Gastroesophageal sphincter (tissue), 4 donors: ENCODE measurements around the gene USP5. TPM values are rescaled to one million over a fixed set of nuclear protein-coding genes. Genes with fewer than 3 reads are reported as not detected.
"Not testable (repeated sequence)": the region's sequence is repeated elsewhere in the genome, so short reads cannot be mapped to it uniquely, and the experiment has no call there.

Experiments
- ATAC-seq: fragments of 150-250 bp; one replicate; pipeline ENCODE4 v1.9.1; 2016; ENCODE audit warnings: mild to moderate bottlenecking, moderate library complexity
- H3K27ac ChIP-seq, 4 donors: fragments of 200-600 bp; sonication (generic) in 3 of 4; 1 replicate in 3 of 4; 2 replicates in 1 of 4; pipeline ENCODE4 v1.5.1; 2016 to 2019
- H3K27me3 ChIP-seq: fragments of 200-600 bp; sonication (generic); one replicate; pipeline ENCODE4 v1.5.1; 2019
- H3K36me3 ChIP-seq, 2 donors: fragments of 200-600 bp; sonication (generic); one replicate each; pipeline ENCODE4 v1.5.1; 2019; ENCODE audit warnings: control low read depth in 1 of 2
- H3K4me1 ChIP-seq, 3 donors: fragments of 200-600 bp; sonication (generic); 1 replicate in 2 of 3; 2 replicates in 1 of 3; pipeline ENCODE4 v1.5.1; 2016 to 2019; ENCODE audit warnings: control low read depth in 2 of 3
- H3K4me3 ChIP-seq, 2 donors: fragments of 200-600 bp; sonication (generic); one replicate each; pipeline ENCODE4 v1.5.1; 2019; ENCODE audit warnings: mild to moderate bottlenecking in 1 of 2, moderate library complexity in 1 of 2
- H3K9me3 ChIP-seq, 3 donors: fragments of 200-600 bp; sonication (generic); one replicate each; pipeline ENCODE4 v1.5.1; 2017 to 2019; ENCODE audit warnings: control low read depth in 2 of 3
- CTCF ChIP-seq, 4 experiments: fragments of 200-600 bp in 2 of 4; fragments of 450-650 bp in 2 of 4; sonication (generic) in 1 of 4; IDR thresholded peaks; one replicate each; pipeline ENCODE4 v1.5.1; 2017 to 2019; ENCODE audit warnings: antibody characterized with exemption in 4 of 4, mild to moderate bottlenecking in 2 of 4, moderate library complexity in 2 of 4
- EP300 ChIP-seq: sonication (generic); formaldehyde crosslinking; IDR thresholded peaks from one replicate; pipeline ENCODE4 v1.6.1; 2017; ENCODE audit warnings: antibody characterized with exemption, mild to moderate bottlenecking
- POLR2A ChIP-seq, 2 donors: fragments of 450-650 bp; IDR thresholded peaks; one replicate each; pipeline ENCODE4 v1.6.1; 2017; ENCODE audit warnings: antibody characterized with exemption in 2 of 2, mild to moderate bottlenecking in 2 of 2, moderate library complexity in 1 of 2
- POLR2AphosphoS5 ChIP-seq: sonication (generic); formaldehyde crosslinking; IDR thresholded peaks from one replicate; pipeline ENCODE4 v1.6.1; 2017; ENCODE audit warnings: antibody characterized with exemption
- WGBS, 2 donors: methylation state at CpG; one replicate each; pipeline ENCODE4 v1.1.5; 2018; ENCODE audit warnings: low coverage in 1 of 2; 5-methylcytosine and 5-hydroxymethylcytosine counted together
- total RNA-seq, 4 donors: library from RNA; depleted of rRNA; stranded (reverse); fragments of >200 nt; gene quantifications; one replicate each; pipeline ENCODE4 v1.1.0, GENCODE V29; 2016

The USP5 gene
- total RNA-seq, 4 donors from 2014 or later: 43.4 to 70.9 (median 65.0) TPM

DNA sequence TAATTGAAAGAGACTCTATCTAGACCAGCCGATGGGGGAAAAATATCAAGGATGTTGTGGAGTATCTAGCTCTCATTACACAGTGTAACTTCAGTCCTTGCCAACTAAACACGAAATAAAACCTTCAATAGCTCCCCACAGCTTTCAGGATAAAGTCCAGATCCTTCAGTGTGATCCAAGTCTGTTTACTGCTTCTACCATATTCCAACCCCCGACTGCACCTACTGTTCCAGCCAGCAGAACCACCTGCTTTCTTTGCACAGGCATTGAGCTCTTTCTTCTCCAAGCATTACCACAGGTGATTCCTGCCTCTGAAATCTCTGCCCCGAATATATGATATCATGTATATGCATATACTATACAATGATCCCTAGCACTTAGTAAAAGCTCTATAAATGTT, 50.5 kb downstream of the USP5 start:
- Histone ChIP-seq H3K4me1 (peaks cover 0 to 16% (median 3%) of the 10 kb centered on the region in 3 donors), H3K27me3 (no peaks in the 10 kb centered on the region), H3K36me3 (peaks cover 0 to 17% of the 10 kb centered on the region in 2 donors), H3K9me3 (no peaks in the 10 kb centered on the region), H3K4me3 (no peak overlapping the region), H3K27ac (no peak overlapping the region)
- WGBS, 2 donors: 74 to 83% methylated on average over 3 to 4 of the region's 4 CpGs
- no peak for ATAC-seq
- TF ChIP-seq POLR2A (IDR thresholded peaks at IDR 0.05) (no peak), CTCF (IDR thresholded peaks at IDR 0.05) (no peak), EP300 (no peak), POLR2AphosphoS5 (no peak)

DNA sequence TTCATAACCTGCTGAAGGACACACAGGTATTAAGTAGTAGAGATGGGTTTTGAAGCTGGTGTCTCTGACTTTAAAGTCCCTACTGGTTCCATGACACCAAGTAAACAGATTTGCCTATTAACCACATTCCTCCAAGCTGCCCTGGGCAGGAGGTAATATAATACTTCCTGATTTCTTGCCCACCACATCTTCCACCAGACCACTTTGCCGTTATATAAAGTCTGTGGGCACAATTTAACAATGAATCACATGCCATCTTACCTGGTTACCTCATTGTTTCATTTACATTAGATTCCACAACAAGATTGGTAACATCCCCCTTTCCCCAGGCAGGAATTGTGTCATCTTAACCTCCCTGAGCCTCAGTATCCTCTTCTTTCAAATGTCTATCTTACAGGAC, 51.8 kb downstream of the USP5 start:
- no peak overlapping the region for H3K4me3 ChIP-seq
- peaks cover 0 to 24% of the 10 kb centered on the region in 2 donors for H3K36me3 ChIP-seq
- peaks cover 0 to 16% (median 3%) of the 10 kb centered on the region in 3 donors for H3K4me1 ChIP-seq
- no peaks in the 10 kb centered on the region for H3K9me3 ChIP-seq
- no peak for TF ChIP-seq EP300
- no peak for TF ChIP-seq POLR2A (IDR thresholded peaks at IDR 0.05)
- TF ChIP-seq CTCF (IDR thresholded peaks at IDR 0.05): no peak
- TF ChIP-seq POLR2AphosphoS5: no peak
- 70 to 86% methylated on average over 1 of the region's 1 CpG for WGBS, 2 donors
- peak overlapping the region in 1 of 4 donors; percentile 77 for H3K27ac ChIP-seq
- ATAC-seq: no peak
- H3K27me3 ChIP-seq: no peaks in the 10 kb centered on the region

DNA sequence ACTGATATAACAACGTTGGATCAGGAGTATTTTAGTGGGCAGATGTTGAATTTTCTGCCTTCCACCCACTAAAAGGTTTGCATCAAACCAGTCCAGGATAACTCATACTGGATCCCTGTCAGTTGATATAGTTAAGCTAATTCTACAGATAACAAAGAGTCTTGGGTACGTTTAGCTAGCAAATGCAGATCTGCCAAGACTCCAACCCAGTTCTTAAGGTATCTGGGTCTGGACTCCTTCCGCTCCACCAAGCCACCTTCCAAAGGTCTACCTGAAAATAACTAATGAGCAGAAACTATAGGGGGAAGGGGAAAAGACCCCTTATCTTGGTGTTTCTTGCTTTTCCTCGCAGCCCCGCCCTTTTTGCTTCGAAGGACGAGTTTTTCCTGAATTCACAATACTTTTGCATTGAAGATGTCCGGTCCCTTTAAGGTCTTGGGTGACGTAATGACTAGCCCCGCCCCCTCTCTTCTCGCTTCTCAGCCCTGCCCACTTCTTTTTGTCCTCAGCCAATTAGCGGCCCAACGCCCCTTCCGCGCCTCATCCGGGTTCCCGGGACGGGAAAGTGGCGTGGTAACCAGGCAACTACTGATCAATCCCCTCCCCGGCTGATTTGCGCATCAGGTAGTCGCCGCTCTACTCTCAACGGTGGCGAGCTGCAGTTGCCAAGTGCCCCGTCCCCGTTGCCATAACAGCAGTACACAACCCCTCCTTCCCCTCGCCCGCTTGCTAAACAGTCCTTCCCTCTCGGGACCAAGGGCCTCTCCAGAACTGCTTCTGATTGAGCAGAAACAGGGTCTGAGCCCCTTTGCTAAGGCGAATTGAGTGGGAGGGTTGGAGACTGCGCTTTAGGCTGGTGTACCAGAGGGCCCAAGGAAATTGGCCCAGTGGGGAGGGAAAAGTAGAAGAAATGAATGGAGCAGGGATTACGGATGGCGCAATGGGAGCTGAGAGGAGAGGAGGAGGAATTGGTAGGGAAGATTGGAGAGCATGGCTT, 52.6 kb downstream of the USP5 start, which contains the start of gene LRRC23:
TSS of gene LRRC23 (plus strand) at position 543 of the 997 bp plus-strand sequence. CDS start 812 bp downstream, outside the sequence.
- 6 to 10% methylated on average over 16 to 24 of the region's 34 CpGs for WGBS, 2 donors
- Histone ChIP-seq H3K4me1 (peaks cover 0 to 16% (median 3%) of the 10 kb centered on the region in 3 donors), H3K27ac (peak within 1 kb of the TSS; percentile 48 to 88 (median 80)), H3K9me3 (no peaks in the 10 kb centered on the region), H3K27me3 (no peaks in the 10 kb centered on the region), H3K36me3 (peaks cover 0 to 24% of the 10 kb centered on the region in 2 donors), H3K4me3 (peak within 1 kb of the TSS; percentile 73 to 89)
- TF ChIP-seq EP300: no peak
- no peak for TF ChIP-seq CTCF (IDR thresholded peaks at IDR 0.05)
- TF ChIP-seq POLR2A (IDR thresholded peaks at IDR 0.05): peak; percentile 21 to 47
- peak; percentile 63 for TF ChIP-seq POLR2AphosphoS5
- peak; percentile 98 for ATAC-seq

DNA sequence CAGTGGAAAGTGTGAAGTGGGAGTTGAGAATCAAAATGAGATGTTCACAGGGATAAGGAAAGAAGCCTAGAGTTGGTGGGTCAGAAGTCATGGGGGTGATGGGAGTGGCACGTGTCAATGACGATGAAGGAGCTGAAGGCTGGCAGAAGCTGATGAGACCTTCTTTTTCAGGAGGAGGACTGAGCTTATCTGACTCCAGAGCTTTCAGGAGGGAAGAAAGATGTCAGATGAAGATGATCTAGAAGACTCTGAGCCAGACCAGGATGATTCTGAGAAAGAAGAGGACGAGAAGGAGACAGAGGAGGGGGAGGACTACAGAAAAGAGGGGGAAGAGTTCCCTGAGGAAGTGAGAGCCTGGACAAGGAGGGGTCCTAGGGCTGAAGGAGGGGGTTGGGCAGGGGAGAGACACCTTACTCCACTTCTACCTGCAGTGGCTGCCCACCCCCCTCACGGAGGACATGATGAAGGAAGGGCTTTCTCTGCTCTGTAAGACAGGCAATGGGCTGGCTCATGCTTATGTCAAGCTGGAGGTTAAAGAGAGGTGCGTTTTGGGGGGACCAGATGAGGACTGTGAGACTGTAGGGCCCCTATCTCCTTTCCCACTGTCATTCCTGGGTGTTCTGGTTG, 53.6 kb downstream of the USP5 start:
- ATAC-seq: no peak
- no peak for TF ChIP-seq POLR2A (IDR thresholded peaks at IDR 0.05)
- TF ChIP-seq CTCF (IDR thresholded peaks at IDR 0.05): no peak
- TF ChIP-seq POLR2AphosphoS5: no peak
- peaks cover 0 to 24% of the 10 kb centered on the region in 2 donors for H3K36me3 ChIP-seq
- H3K27ac ChIP-seq: peak overlapping the region in 3 of 4 donors; percentile 77 to 88 (median 84)
- H3K4me3 ChIP-seq: peak overlapping the region in 1 of 2 donors; percentile 73
- H3K9me3 ChIP-seq: no peaks in the 10 kb centered on the region
- WGBS, 2 donors: 61 to 73% methylated on average over 2 to 4 of the region's 5 CpGs
- peaks cover 0 to 16% (median 3%) of the 10 kb centered on the region in 3 donors for H3K4me1 ChIP-seq
- H3K27me3 ChIP-seq: no peaks in the 10 kb centered on the region

DNA sequence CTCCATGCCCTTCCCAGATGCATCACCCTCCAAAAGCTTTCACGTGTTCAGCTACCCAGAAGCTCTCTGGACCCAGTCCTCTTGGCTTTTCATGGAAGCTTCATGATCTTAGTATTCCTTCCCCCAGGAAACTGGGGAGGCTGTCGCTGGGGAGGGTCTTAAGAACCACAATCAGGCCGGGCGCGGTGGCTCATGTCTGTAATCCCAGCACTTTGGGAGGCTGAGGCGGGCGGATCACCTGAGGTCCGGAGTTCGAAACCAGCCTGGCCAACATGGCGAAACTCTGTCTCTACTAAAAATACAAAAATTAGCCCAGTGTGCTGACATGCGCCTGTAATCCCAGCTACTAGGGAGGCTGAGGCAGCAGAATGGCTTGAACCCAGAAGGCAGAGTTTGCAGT, 56.2 kb downstream of the USP5 start:
- H3K9me3 ChIP-seq, H3K27me3 ChIP-seq, H3K4me3 ChIP-seq, ATAC-seq, H3K27ac ChIP-seq: not testable (repeated sequence)
- Histone ChIP-seq H3K36me3 (peaks cover 0 to 24% of the 10 kb centered on the region in 2 donors), H3K4me1 (peaks cover 0 to 16% (median 3%) of the 10 kb centered on the region in 3 donors)
- 100% methylated on average over 1 of the region's 11 CpGs; no CpG with 5 or more reads in 1 of the 2 donors for WGBS, 2 donors
